Breast epithelium (tissue), 4 donors: Measurements from ENCODE around the gene PLEKHA6. TPM values are rescaled to one million over a fixed set of nuclear protein-coding genes. Genes with fewer than 3 reads are reported as not detected.

Experiments
- DNase-seq, 2 donors: peaks; one replicate each; pipeline ENCODE4 v3.0.0-alpha.2; 2019; ENCODE audit warnings: low spot score in 2 of 2
- H3K27ac ChIP-seq, 2 donors: fragments of 200-600 bp; sonication (generic) in 1 of 2; one replicate each; pipeline ENCODE4 v1.5.1; 2016 to 2019; ENCODE audit warnings: mild to moderate bottlenecking in 1 of 2
- H3K27me3 ChIP-seq, 2 donors: fragments of 200-600 bp; sonication (generic) in 1 of 2; one replicate each; pipeline versions ENCODE4 v1.5.1 to v1.6.0; 2017 to 2019; ENCODE audit warnings: control low read depth in 1 of 2, mild to moderate bottlenecking in 1 of 2
- H3K36me3 ChIP-seq: fragments of 200-600 bp; one replicate; pipeline ENCODE4 v1.5.1; 2019
- H3K4me1 ChIP-seq, 2 donors: fragments of 200-600 bp; sonication (generic); one replicate each; pipeline ENCODE4 v1.5.1; 2016 to 2019; ENCODE audit warnings: control low read depth in 1 of 2
- H3K4me3 ChIP-seq, 3 donors: fragments of 200-600 bp; sonication (generic); 1 replicate in 2 of 3; 2 replicates in 1 of 3; pipeline ENCODE4 v1.5.1; 2016 to 2019; ENCODE audit warnings: mild to moderate bottlenecking in 3 of 3, moderate library complexity in 2 of 3
- H3K9me3 ChIP-seq, 2 donors: fragments of 200-600 bp; sonication (generic) in 1 of 2; one replicate each; pipeline ENCODE4 v1.5.1; 2016 to 2019; ENCODE audit warnings: control low read depth in 1 of 2
- CTCF ChIP-seq, 3 donors: fragments of 450-650 bp; IDR thresholded peaks; one replicate each; pipeline ENCODE4 v1.5.1; 2016 to 2017; ENCODE audit warnings: antibody characterized with exemption in 3 of 3, mild to moderate bottlenecking in 3 of 3, moderate library complexity in 3 of 3
- POLR2A ChIP-seq: fragments of 450-650 bp; IDR thresholded peaks from one replicate; pipeline ENCODE4 v1.6.1; 2016; ENCODE audit warnings: antibody characterized with exemption, mild to moderate bottlenecking, moderate library complexity
- POLR2AphosphoS5 ChIP-seq, 3 donors: sonication (generic); formaldehyde crosslinking; IDR thresholded peaks; one replicate each; pipeline ENCODE4 v1.6.1; 2017; ENCODE audit warnings: antibody characterized with exemption in 3 of 3
- intact Hi-C: fragments of 100-400 bp; cut with DNase I; formaldehyde crosslinking; loops from one replicate; pipeline ENCODE4 v1.15.1; 2023; ENCODE audit warnings: low total_unique reads
- total RNA-seq, 3 donors: library from RNA; depleted of rRNA; stranded (reverse); fragments of >200 nt; gene quantifications; one replicate each; pipeline ENCODE4 v1.1.0, GENCODE V29; 2016

Gene PLEKHA6
- total RNA-seq, 3 donors from 2014 or later: 1.4 to 34.0 (median 17.7) TPM

- Histone ChIP-seq H3K27me3 (no peaks in the 10 kb centered on the region), H3K36me3 (no peaks in the 10 kb centered on the region), H3K4me1 (peaks cover 0 to 14% of the 10 kb centered on the region in 2 donors), H3K9me3 (no peaks in the 10 kb centered on the region), H3K27ac (peak overlapping the region; percentile 90 to 95), H3K4me3 (no peak overlapping the region)
- no peak for DNase-seq
- TF ChIP-seq POLR2AphosphoS5 (IDR thresholded peaks at IDR 0.05) (no peak), POLR2A (no peak), CTCF (IDR thresholded peaks at IDR 0.05) (no peak)
- intact Hi-C loops: no loop called here
Measured at GRCh38 chr1:204289280-204289679, 70.4 kb downstream of the PLEKHA6 start.

GRCh38 chr1:204288021-204288588 lies 71.6 kb downstream of the PLEKHA6 start:
- intact Hi-C loops: no loop called here
- Histone ChIP-seq H3K4me3 (peak overlapping the region in 2 of 3 donors; percentile 48 to 60), H3K9me3 (no peaks in the 10 kb centered on the region), H3K27me3 (no peaks in the 10 kb centered on the region), H3K4me1 (peaks cover 0 to 14% of the 10 kb centered on the region in 2 donors), H3K27ac (peak overlapping the region; percentile 90 to 95), H3K36me3 (no peaks in the 10 kb centered on the region)
- peak; percentile 94 to 95 for DNase-seq
- TF ChIP-seq POLR2A (peak; percentile 47), POLR2AphosphoS5 (IDR thresholded peaks at IDR 0.05) (peak; percentile 77 to 81 (median 77)), CTCF (IDR thresholded peaks at IDR 0.05) (peak in 1 of 3 donors; percentile 15)

- peaks cover 0 to 14% of the 10 kb centered on the region in 2 donors for H3K4me1 ChIP-seq
- peak overlapping the region; percentile 90 to 95 for H3K27ac ChIP-seq
- H3K27me3 ChIP-seq: no peaks in the 10 kb centered on the region
- no peak for TF ChIP-seq CTCF (IDR thresholded peaks at IDR 0.05)
- peak in 1 of 3 donors; percentile 1 for TF ChIP-seq POLR2AphosphoS5 (IDR thresholded peaks at IDR 0.05)
- TF ChIP-seq POLR2A: no peak
- no peaks in the 10 kb centered on the region for H3K9me3 ChIP-seq
- peak overlapping the region in 2 of 3 donors; percentile 48 to 60 for H3K4me3 ChIP-seq
- peak in 1 of 2 donors; percentile 37 for DNase-seq
- H3K36me3 ChIP-seq: no peaks in the 10 kb centered on the region
- intact Hi-C loops: no loop called here
Measured at GRCh38 chr1:204287466-204287891, 72.2 kb downstream of the PLEKHA6 start.

GRCh38 chr1:204286831-204287421 lies 72.8 kb downstream of the PLEKHA6 start:
- no peak for TF ChIP-seq POLR2A
- peak in 1 of 3 donors; percentile 50 for TF ChIP-seq POLR2AphosphoS5 (IDR thresholded peaks at IDR 0.05)
- peak; percentile 18 to 56 (median 44) for TF ChIP-seq CTCF (IDR thresholded peaks at IDR 0.05)
- Histone ChIP-seq H3K36me3 (no peaks in the 10 kb centered on the region), H3K9me3 (no peaks in the 10 kb centered on the region), H3K4me3 (peak overlapping the region in 2 of 3 donors; percentile 48 to 60), H3K27ac (peak overlapping the region; percentile 90 to 95), H3K4me1 (peaks cover 0 to 14% of the 10 kb centered on the region in 2 donors), H3K27me3 (no peaks in the 10 kb centered on the region)
- intact Hi-C loops: no loop called here
- peak; percentile 71 to 82 for DNase-seq

DNA sequence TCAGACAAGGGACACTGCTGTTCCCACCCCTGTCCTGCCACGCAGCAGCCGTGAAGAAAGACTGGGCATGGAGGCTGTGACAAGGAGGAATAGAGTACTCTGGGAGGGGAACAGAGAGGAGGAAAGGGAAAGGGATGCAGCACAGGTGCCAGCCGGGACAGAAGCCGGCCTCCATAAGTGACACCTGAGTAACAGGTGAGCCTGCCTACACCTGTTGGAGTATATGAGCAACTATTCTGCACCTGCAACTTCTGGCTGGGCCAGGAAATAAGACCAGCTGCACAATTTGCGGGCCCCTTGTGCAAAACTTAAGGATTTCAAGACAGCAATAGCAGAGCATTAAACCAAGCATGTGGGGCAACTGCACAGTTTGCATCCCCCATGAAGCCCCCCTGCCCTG lies 73.4 kb downstream of the PLEKHA6 start:
- H3K4me1 ChIP-seq: peaks cover 0 to 14% of the 10 kb centered on the region in 2 donors
- peak overlapping the region in 2 of 3 donors; percentile 48 to 60 for H3K4me3 ChIP-seq
- H3K36me3 ChIP-seq: no peaks in the 10 kb centered on the region
- intact Hi-C loops: no loop called here
- H3K9me3 ChIP-seq: no peaks in the 10 kb centered on the region
- no peaks in the 10 kb centered on the region for H3K27me3 ChIP-seq
- TF ChIP-seq POLR2A (no peak), POLR2AphosphoS5 (IDR thresholded peaks at IDR 0.05) (no peak), CTCF (IDR thresholded peaks at IDR 0.05) (no peak)
- no peak for DNase-seq
- H3K27ac ChIP-seq: peak overlapping the region; percentile 90 to 95
